GM23338 (cell line): ENCODE results near the gene BRSK2. TPM values are rescaled to one million over a fixed set of nuclear protein-coding genes. Genes with fewer than 3 reads are reported as not detected.

Source experiments
- ATAC-seq: fragments of 200-7000 bp; cut with Tn5 transposase; 3 replicates; pipeline ENCODE4 v1.9.1; 2020
- DNase-seq: peaks from one replicate; pipeline ENCODE4 v3.0.0-alpha.2; 2015; ENCODE audit warnings: low spot score
- H2AFZ ChIP-seq: fragments of 200-600 bp; sonication (generic); 2 replicates; pipeline ENCODE4 v1.8.0; 2016; ENCODE audit warnings: antibody characterized with exemption, mild to moderate bottlenecking, moderate library complexity
- H3F3A ChIP-seq: fragments of 200-600 bp; sonication (generic); replicated peaks from 2 replicates; pipeline ENCODE4 v1.8.0; 2017; ENCODE audit warnings: antibody characterized with exemption, mixed run types, low read depth
- H3K27ac ChIP-seq: fragments of 200-600 bp; sonication (generic); 2 replicates; pipeline ENCODE4 v1.6.1; 2016; ENCODE audit warnings: low read depth
- H3K27me3 ChIP-seq: fragments of 200-600 bp; sonication (generic); 2 replicates; pipeline ENCODE4 v1.8.0; 2016; ENCODE audit warnings: mild to moderate bottlenecking, mixed run types, moderate library complexity; ENCODE audit not compliant: insufficient read depth
- H3K36me3 ChIP-seq: fragments of 200-600 bp; sonication (generic); 2 replicates; pipeline ENCODE4 v1.8.0; 2016; ENCODE audit warnings: mild to moderate bottlenecking; ENCODE audit not compliant: insufficient read depth
- H3K4me1 ChIP-seq: fragments of 200-600 bp; sonication (generic); 2 replicates; pipeline ENCODE4 v1.8.0; 2016; ENCODE audit warnings: mild to moderate bottlenecking, moderate library complexity; ENCODE audit not compliant: insufficient read depth
- H3K4me2 ChIP-seq: fragments of 200-600 bp; sonication (generic); 2 replicates; pipeline ENCODE4 v1.7.1; 2017; ENCODE audit warnings: mixed run types
- H3K4me3 ChIP-seq: fragments of 200-600 bp; sonication (generic); 2 replicates; pipeline ENCODE4 v1.6.1; 2016; ENCODE audit warnings: mixed run types
- H3K79me2 ChIP-seq: fragments of 200-600 bp; sonication (generic); replicated peaks from 2 replicates; pipeline ENCODE4 v1.8.0; 2017; ENCODE audit warnings: mild to moderate bottlenecking; ENCODE audit not compliant: insufficient read depth
- H3K9me2 ChIP-seq: fragments of 200-600 bp; sonication (generic); 2 replicates; pipeline ENCODE4 v1.8.0; 2017; ENCODE audit not compliant: insufficient read depth
- H4K20me1 ChIP-seq: fragments of 200-600 bp; sonication (generic); replicated peaks from 2 replicates; pipeline ENCODE4 v1.8.0; 2017; ENCODE audit warnings: mild to moderate bottlenecking; ENCODE audit not compliant: insufficient read depth
- H3K27ac Mint-ChIP-seq: 2 replicates; pipeline ENCODE4 v1.8.0; 2020; ENCODE audit warnings: inconsistent platforms, mild to moderate bottlenecking, moderate library complexity, mixed read lengths
- H3K27me3 Mint-ChIP-seq: 3 replicates; pipeline ENCODE4 v1.8.0; 2022; ENCODE audit warnings: low read depth, mild to moderate bottlenecking, moderate library complexity, mixed read lengths, inconsistent platforms; ENCODE audit not compliant: insufficient read depth, poor library complexity
- H3K36me3 Mint-ChIP-seq: 3 replicates; pipeline ENCODE4 v1.8.0; 2021; ENCODE audit warnings: low read depth, mild to moderate bottlenecking, inconsistent platforms, moderate library complexity, mixed read lengths
- H3K4me1 Mint-ChIP-seq: 3 replicates; pipeline ENCODE4 v1.8.0; 2020; ENCODE audit warnings: mild to moderate bottlenecking, inconsistent platforms, mixed read lengths
- H3K4me3 Mint-ChIP-seq: 3 replicates; pipeline ENCODE4 v1.8.0; 2021; ENCODE audit warnings: moderate library complexity, mild to moderate bottlenecking, inconsistent platforms, mixed read lengths
- H3K9me3 Mint-ChIP-seq: 3 replicates; pipeline ENCODE4 v1.8.0; 2020; ENCODE audit warnings: moderate library complexity, mild to moderate bottlenecking, inconsistent platforms, mixed read lengths
- CREB1 ChIP-seq: fragments of 250-450 bp; sonication (Bioruptor Pico); IDR thresholded peaks from 2 replicates; pipeline ENCODE4 v1.5.0; 2020; ENCODE audit warnings: low read depth, mild to moderate bottlenecking, moderate library complexity
- CTCF ChIP-seq, 2 experiments: fragments of 200-600 bp in 1 of 2; sonication (generic) in 1 of 2; conservative IDR thresholded peaks; 2 replicates each; pipeline versions ENCODE4 v1.5.1 to v1.6.1; 2016 to 2017; ENCODE audit warnings: antibody characterized with exemption in 2 of 2, low read depth in 2 of 2, mild to moderate bottlenecking in 2 of 2, moderate library complexity in 1 of 2
- ETS1 ChIP-seq: IDR thresholded peaks from 2 replicates; pipeline ENCODE4 v1.6.1; 2016; ENCODE audit warnings: antibody characterized with exemption
- EZH2 ChIP-seq: fragments of 200-600 bp; sonication (generic); IDR thresholded peaks from one replicate; pipeline ENCODE4 v1.8.0; 2017; ENCODE audit warnings: antibody characterized with exemption, mild to moderate bottlenecking, low read depth; ENCODE audit not compliant: unreplicated experiment
- EZH2phosphoT487 ChIP-seq: fragments of 200-600 bp; sonication (generic); IDR thresholded peaks from one replicate; pipeline ENCODE4 v1.8.1; 2018; ENCODE audit warnings: antibody characterized with exemption; ENCODE audit not compliant: unreplicated experiment
- JUNB ChIP-seq: IDR thresholded peaks from one replicate; pipeline ENCODE4 v1.6.1; 2016; ENCODE audit warnings: antibody characterized with exemption; ENCODE audit not compliant: unreplicated experiment
- NANOG ChIP-seq: IDR thresholded peaks from 2 replicates; pipeline ENCODE4 v1.6.1; 2016; ENCODE audit warnings: antibody characterized with exemption, borderline replicate concordance
- REST ChIP-seq: IDR thresholded peaks from one replicate; pipeline ENCODE4 v1.6.1; 2018; ENCODE audit warnings: antibody characterized with exemption; ENCODE audit not compliant: unreplicated experiment
- STAT1 ChIP-seq: IDR thresholded peaks from one replicate; pipeline ENCODE4 v1.6.1; 2016; ENCODE audit warnings: antibody characterized with exemption; ENCODE audit not compliant: unreplicated experiment
- ZNF114 ChIP-seq: fragments of 250-450 bp; sonication (Bioruptor Pico); IDR thresholded peaks from 2 replicates; pipeline ENCODE4 v1.5.0; 2020; ENCODE audit warnings: mild to moderate bottlenecking, moderate library complexity
- ZNF462 ChIP-seq: fragments of 250-450 bp; sonication (Bioruptor Pico); IDR thresholded peaks from 2 replicates; pipeline ENCODE4 v1.5.0; 2020; ENCODE audit warnings: mild to moderate bottlenecking, moderate library complexity
- polyA plus RNA-seq: library from polyadenylated mRNA; unstranded; fragments of >200 nt; fragmentation: Nextera tagmentation; extraction: Ambion mirVana; gene quantifications from 2 replicates; pipeline ENCODE4 v1.2.1, GENCODE V29; 2016
- total RNA-seq: library from RNA; depleted of rRNA; stranded (reverse); fragments of >200 nt; shearing (Covaris generic); gene quantifications from 2 replicates; pipeline ENCODE4 v1.2.3, GENCODE V29; 2014

The BRSK2 gene
- total and polyA plus RNA-seq, 2 experiments from 2014 or later = 7.2 to 20.3 TPM

- TF ChIP-seq ZNF462 (no peak), ETS1 (no peak), ZNF114 (CRISPR knock-in tag) (no peak), CREB1 (no peak), JUNB (no peak)
These were observed 69.5 kb downstream of the BRSK2 start (continued) for GRCh38 chr11:1459219-1459575.

- Histone ChIP-seq H3K4me1 (0 out of 2 replicates have a peak, but pooled peaks cover 2% of the 10 kb centered on the region), H4K20me1 (no peaks in the 10 kb centered on the region), H3K27me3 (no peaks in the 10 kb centered on the region), H3K36me3 (no peaks in the 10 kb centered on the region), H2AFZ (no peak overlapping the region), H3K4me2 (no peak overlapping the region), H3K79me2 (no peaks in the 10 kb centered on the region), H3F3A (no peaks in the 10 kb centered on the region), H3K27ac (no peak overlapping the region), H3K4me3 (no peak overlapping the region), H3K9me2 (no peaks in the 10 kb centered on the region)
- peaks cover 6% of the 10 kb centered on the region; the same call in 2 of the 3 replicates for H3K4me1 Mint-ChIP-seq
- H3K4me3 Mint-ChIP-seq = no peak overlapping the region
- H3K27me3 Mint-ChIP-seq = no peaks in the 10 kb centered on the region
- DNase-seq (no peak), ATAC-seq (no peak)
- H3K27ac Mint-ChIP-seq = no peak overlapping the region
- no peaks in the 10 kb centered on the region for H3K36me3 Mint-ChIP-seq
- no peaks in the 10 kb centered on the region for H3K9me3 Mint-ChIP-seq
- no peak for TF ChIP-seq NANOG
- TF ChIP-seq ETS1 = no peak
- no peak for TF ChIP-seq CREB1
- no peak for TF ChIP-seq CTCF (conservative IDR thresholded peaks at IDR 0.05; ENCODE audit: low read depth in 2 of 2)
- no peak for TF ChIP-seq EZH2phosphoT487
- TF ChIP-seq STAT1 = no peak
- TF ChIP-seq REST = no peak
- TF ChIP-seq JUNB = no peak
- no peak for TF ChIP-seq EZH2
These were observed 70.1 kb downstream of the BRSK2 start for GRCh38 chr11:1459764-1460395.
